Endothelial cell of umbilical vein (primary cell): ENCODE results near the gene GTPBP4. TPM values are rescaled to one million over a fixed set of nuclear protein-coding genes. Genes with fewer than 3 reads are reported as not detected.
A peak's percentile ranks its signal among the peaks of the same experiment; 100 is the strongest.

ENCODE experiments used
- BruUV-seq: library from RNA; stranded (reverse); fragments of 400-500 nt; replicated peaks from 2 replicates; lab custom pipeline; 2021; lab: Mats Ljungman, UMichigan
- CTCF ChIA-PET: fragments of 300-600, 350-600 bp; sonication (Branson Sonifier 250); formaldehyde crosslinking; loops from one replicate; lab custom pipeline; 2021; ENCODE audit warnings: antibody characterized with exemption, inconsistent platforms; lab: Charles Lee
- POLR2A ChIA-PET: fragments of 300-600, 350-600 bp; sonication (Branson Sonifier 250); formaldehyde crosslinking; loops from one replicate; lab custom pipeline; 2021; ENCODE audit warnings: antibody characterized with exemption, inconsistent platforms; lab: Charles Lee
- DNase-seq: peaks from one replicate; pipeline ENCODE4 v3.0.0-alpha.2; 2011; ENCODE audit warnings: low read depth, low spot score
- FAIRE-seq: peaks from 2 replicates; lab custom pipeline; 2011; peaks lifted over from hg19 to GRCh38; lab: Jason Lieb, UNC
- H2AFZ ChIP-seq: 2 replicates; pipeline ENCODE4 v1.6.0; 2012; ENCODE audit warnings: low read depth, low read length, control low read depth, inconsistent platforms
- H3K27ac ChIP-seq: 2 replicates; pipeline ENCODE4 v1.5.1; 2011; ENCODE audit warnings: low read depth, mild to moderate bottlenecking, control low read depth, low read length, moderate library complexity; ENCODE audit not compliant: insufficient read depth
- H3K27me3 ChIP-seq, 2 experiments: 2 replicates each; pipeline versions ENCODE4 v1.6.0 to v1.6.1; 2011; ENCODE audit warnings: low read length in 2 of 2, mixed read lengths in 1 of 2; ENCODE audit not compliant: control insufficient read depth in 2 of 2, insufficient read depth in 2 of 2
- H3K36me3 ChIP-seq, 2 experiments: 2 replicates in 1 of 2; 3 replicates in 1 of 2; pipeline ENCODE4 v1.5.1; 2011; ENCODE audit warnings: low read length in 2 of 2, mild to moderate bottlenecking in 1 of 2, moderate library complexity in 1 of 2; ENCODE audit not compliant: control insufficient read depth in 2 of 2, insufficient read depth in 2 of 2; ENCODE audit errors: extremely low read depth in 1 of 2
- H3K4me1 ChIP-seq: 3 replicates; pipeline ENCODE4 v1.5.1; 2011; ENCODE audit warnings: mild to moderate bottlenecking, low read length; ENCODE audit not compliant: control insufficient read depth, insufficient read depth; ENCODE audit errors: extremely low read depth
- H3K4me2 ChIP-seq: 2 replicates; pipeline ENCODE4 v1.6.1; 2011; ENCODE audit warnings: low read length, control low read depth, mixed read lengths; ENCODE audit not compliant: insufficient read depth
- H3K4me3 ChIP-seq, 3 experiments: fragments of 200-600 bp in 1 of 3; sonication (generic), shearing (Covaris generic) in 1 of 3; replicated peaks in 1 of 3; 2 replicates each; pipeline ENCODE4 v1.5.1; 2011 to 2016; ENCODE audit warnings: control low read depth in 3 of 3, low read length in 3 of 3, mild to moderate bottlenecking in 2 of 3, inconsistent platforms in 1 of 3, low read depth in 1 of 3, moderate library complexity in 1 of 3; ENCODE audit not compliant: insufficient read depth in 1 of 3
- H3K79me2 ChIP-seq: 2 replicates; pipeline ENCODE4 v1.6.0; 2012; ENCODE audit warnings: low read length, inconsistent platforms; ENCODE audit not compliant: control insufficient read depth, insufficient read depth
- H3K9ac ChIP-seq: replicated peaks from 2 replicates; pipeline ENCODE3; 2011; ENCODE audit warnings: low read length, control low read depth; ENCODE audit not compliant: insufficient read depth; ENCODE audit errors: extremely low read depth
- H3K9me1 ChIP-seq: replicated peaks from 3 replicates; pipeline ENCODE4 v1.6.0; 2011; ENCODE audit warnings: mild to moderate bottlenecking, low read length; ENCODE audit not compliant: control insufficient read depth, insufficient read depth; ENCODE audit errors: extremely low read depth
- H3K9me3 ChIP-seq: replicated peaks from 2 replicates; pipeline ENCODE4 v1.5.1; 2012; ENCODE audit warnings: low read length, inconsistent platforms; ENCODE audit not compliant: control insufficient read depth, insufficient read depth
- H4K20me1 ChIP-seq: replicated peaks from 2 replicates; pipeline ENCODE3; 2011; ENCODE audit warnings: mild to moderate bottlenecking, low read length; ENCODE audit not compliant: control insufficient read depth, insufficient read depth; ENCODE audit errors: extremely low read depth
- CTCF ChIP-seq, 2 donors: IDR thresholded peaks; 1 replicate in 1 of 2; 2 replicates in 1 of 2; pipeline ENCODE4 v1.5.1; 2011; ENCODE audit warnings: low read length in 2 of 2, mild to moderate bottlenecking in 2 of 2, moderate library complexity in 2 of 2, control low read depth in 1 of 2, inconsistent platforms in 1 of 2, low read depth in 1 of 2; ENCODE audit not compliant: insufficient read depth in 1 of 2; ENCODE audit errors: extremely low read depth in 1 of 2
- FOS ChIP-seq: IDR thresholded peaks from 2 replicates; pipeline ENCODE4 v1.6.1; 2011; ENCODE audit warnings: mild to moderate bottlenecking, low read length, moderate library complexity, borderline replicate concordance; ENCODE audit not compliant: insufficient read depth
- MAX ChIP-seq: IDR thresholded peaks from 2 replicates; pipeline ENCODE4 v1.6.1; 2011; ENCODE audit not compliant: insufficient read depth, insufficient read length
- POLR2AphosphoS5 ChIP-seq: IDR thresholded peaks from 2 replicates; pipeline ENCODE4 v1.6.1; 2012; ENCODE audit warnings: low read depth, mild to moderate bottlenecking, control low read depth, low read length, moderate library complexity; ENCODE audit not compliant: insufficient read depth
- dilution Hi-C: fragments of 300-500 bp; cut with MboI; formaldehyde crosslinking; loops from one replicate; pipeline ENCODE4 v1.15.0; 2019; ENCODE audit warnings: low sequenced_read_pairs; ENCODE audit not compliant: extremely low pct_ligation_motif_present
- intact Hi-C: fragments of 100-400 bp; cut with micrococcal nuclease; formaldehyde crosslinking; loops from one replicate; pipeline ENCODE4 v1.10.0; 2022
- polyA plus RNA-seq, 4 experiments: library from polyadenylated mRNA; depleted of rRNA in 3 of 4; stranded (reverse) in 3 of 4; unstranded in 1 of 4; fragments of >200 nt; gene quantifications; 2 replicates each; pipeline versions ENCODE4 v1.2.1 to v1.2.3, GENCODE V29; 2011 to 2012; ENCODE audit warnings: missing spikeins in 1 of 4
- total RNA-seq: library from RNA; stranded (reverse); gene quantifications from 2 replicates; pipeline ENCODE4 v1.2.3, GENCODE V29; 2021

The GTPBP4 gene
- total and polyA plus RNA-seq, 2 donors (not counting 3 experiments of a cell fraction or from before 2014, with no cell fraction given): 12.4 to 69.3 TPM

- Histone ChIP-seq H3K27ac (no peak overlapping the region), H3K4me1 (no peaks in the 10 kb centered on the region), H3K9me1 (no peaks in the 10 kb centered on the region), H3K4me3 (no peak overlapping the region), H3K79me2 (no peaks in the 10 kb centered on the region), H3K9ac (no peak overlapping the region), H3K4me2 (no peak overlapping the region), H3K27me3 (peaks cover 16 to 21% of the 10 kb centered on the region in 2 experiments), H4K20me1 (no peaks in the 10 kb centered on the region), H2AFZ (no peak overlapping the region), H3K36me3 (no peaks in the 10 kb centered on the region), H3K9me3 (no peaks in the 10 kb centered on the region)
- POLR2A ChIA-PET: no interaction called here
- dilution Hi-C loops (no loop called here), intact Hi-C loops (no loop called here)
- TF ChIP-seq CTCF (IDR thresholded peaks at IDR 0.05; ENCODE audit: extremely low read depth in 1 of 2, insufficient read depth in 1 of 2, low read depth in 1 of 2, low read length in 2 of 2) (no peak), FOS (no peak)
- FAIRE-seq: no peak
- BruUV-seq: no TSS peak
- CTCF ChIA-PET: interaction anchor here (1.3 to 1.4 kb wide), 3 partner anchors 9 to 17 kb away, joined by 3 to 5 read pairs (median 3); partner anchors contain the start of gene GTPBP4
- DNase-seq: peak; percentile 32
These were observed 17.7 kb upstream of the GTPBP4 start for GRCh38 chr10:970311-971149.

- Histone ChIP-seq H3K27me3 (peaks cover 16 to 21% of the 10 kb centered on the region in 2 experiments), H3K4me2 (no peak overlapping the region), H3K9me1 (no peaks in the 10 kb centered on the region), H3K36me3 (no peaks in the 10 kb centered on the region), H3K4me1 (no peaks in the 10 kb centered on the region), H3K4me3 (no peak overlapping the region), H3K9ac (no peak overlapping the region), H2AFZ (no peak overlapping the region), H4K20me1 (no peaks in the 10 kb centered on the region), H3K9me3 (no peaks in the 10 kb centered on the region), H3K79me2 (no peaks in the 10 kb centered on the region), H3K27ac (no peak overlapping the region)
- TF ChIP-seq POLR2AphosphoS5: no peak
- no peak for TF ChIP-seq MAX
- BruUV-seq: no TSS peak
- POLR2A ChIA-PET: no interaction called here
- DNase-seq (no peak), FAIRE-seq (no peak)
- dilution Hi-C loops (no loop called here), intact Hi-C loops (no loop called here)
- CTCF ChIA-PET: interaction anchor here (1.3 to 1.4 kb wide), 3 partner anchors 9 to 17 kb away, joined by 3 to 5 read pairs (median 3); partner anchors contain the start of gene GTPBP4
These were observed 17.1 kb upstream of the GTPBP4 start for GRCh38 chr10:971150-971542.
